HL-60/S4 treated with phorbol 12-myristate 13-acetate at 8.2 ng/mL for 4 days and 3 days (cell line): Measurements from ENCODE around the gene CREB1.
"Not testable (repeated sequence)": the region's sequence is repeated elsewhere in the genome, so short reads cannot be mapped to it uniquely, and the experiment has no call there.

ENCODE experiments used
- in situ Hi-C: fragments of 300-500 bp; cut with MboI; formaldehyde crosslinking; loops from 2 replicates; pipeline ENCODE4 v1.15.0; 2022; ENCODE audit warnings: low sequenced_read_pairs

Gene CREB1

DNA sequence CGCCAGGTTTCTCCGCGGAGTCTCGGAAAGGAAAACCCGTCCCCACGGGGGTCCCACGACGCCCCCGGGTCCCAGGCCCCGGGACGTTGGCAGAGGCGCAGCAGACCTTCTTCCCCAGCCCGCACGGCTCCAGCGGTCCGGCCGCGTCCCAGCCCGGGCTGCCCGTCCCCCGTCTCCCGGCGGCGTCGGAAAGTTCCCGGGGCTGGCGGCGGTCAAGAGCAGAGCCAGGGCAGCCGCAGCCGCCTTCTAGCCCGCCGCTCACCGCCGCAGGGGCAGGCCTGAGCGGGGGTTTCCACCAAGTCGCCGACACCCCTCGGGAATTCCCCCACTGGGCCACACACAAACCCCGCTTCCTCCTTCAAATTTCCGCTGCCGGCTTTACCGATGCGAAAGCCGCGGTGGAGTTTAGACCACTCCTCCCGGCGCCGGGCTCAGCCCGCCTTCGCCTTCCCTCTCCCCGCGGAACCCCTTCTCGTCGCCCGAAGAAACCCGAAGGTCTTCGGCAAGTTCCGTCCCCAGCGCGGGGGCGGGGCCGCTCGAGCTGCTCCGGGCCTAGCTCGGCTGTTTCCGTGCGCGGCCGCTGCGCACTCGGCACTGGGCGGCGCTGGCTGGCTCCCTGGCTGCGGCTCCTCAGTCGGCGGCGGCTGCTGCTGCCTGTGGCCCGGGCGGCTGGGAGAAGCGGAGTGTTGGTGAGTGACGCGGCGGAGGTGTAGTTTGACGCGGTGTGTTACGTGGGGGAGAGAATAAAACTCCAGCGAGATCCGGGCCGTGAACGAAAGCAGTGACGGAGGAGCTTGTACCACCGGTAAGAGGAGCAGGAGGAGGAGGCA, at the start of gene CREB1:
CREB1 (plus strand) TSS at position 633 of the 830 bp plus-strand sequence. CDS start 25,674 bp downstream, outside the sequence.
- in situ Hi-C loops, result no loop called here

DNA sequence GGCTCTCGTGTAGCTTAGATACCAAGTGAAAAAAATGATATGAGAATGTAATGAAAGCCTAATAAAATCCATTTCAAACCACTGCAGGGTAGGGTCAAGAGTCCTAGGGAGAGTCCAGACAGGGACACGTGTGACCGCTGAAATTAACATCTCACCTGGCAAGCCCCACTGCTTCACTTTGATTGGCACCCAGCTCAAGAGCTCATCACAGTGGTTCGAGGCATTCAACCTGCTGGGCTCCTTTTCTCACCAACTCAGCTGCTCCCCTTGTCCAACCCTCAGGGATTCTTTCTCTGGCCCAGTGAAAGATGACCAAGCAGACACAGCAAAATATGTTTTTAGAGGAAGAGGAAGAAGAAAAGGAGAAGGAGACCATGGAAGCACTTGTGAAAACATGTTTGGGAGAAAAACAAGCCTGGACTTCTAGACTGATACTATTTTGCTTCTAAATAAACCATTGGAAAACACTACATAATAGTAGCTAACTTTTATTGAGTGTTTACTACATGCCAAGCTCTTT, 49.2 kb upstream of the CREB1 start:
- in situ Hi-C loops, result no loop called here

DNA sequence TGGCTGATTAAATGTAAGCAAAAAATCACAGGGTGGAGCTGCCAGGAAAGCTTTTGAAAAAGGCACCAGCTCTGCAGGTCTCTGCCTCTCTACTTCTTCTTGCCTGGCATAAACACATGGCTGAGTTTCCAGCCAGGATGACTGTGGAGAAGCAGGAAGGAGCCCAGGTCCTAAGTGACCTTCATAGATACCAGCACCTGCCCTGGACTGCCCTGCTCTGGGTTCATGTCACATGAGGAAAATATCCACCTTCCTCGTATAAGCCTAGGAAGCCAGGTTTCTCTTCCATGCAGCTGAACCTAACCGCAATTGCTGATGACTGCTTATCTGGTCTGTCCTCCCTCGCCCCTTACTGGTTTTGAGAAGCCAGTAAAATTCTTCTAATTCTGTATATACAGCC, 47.8 kb upstream of the CREB1 start:
- in situ Hi-C loops, result no loop called here

DNA sequence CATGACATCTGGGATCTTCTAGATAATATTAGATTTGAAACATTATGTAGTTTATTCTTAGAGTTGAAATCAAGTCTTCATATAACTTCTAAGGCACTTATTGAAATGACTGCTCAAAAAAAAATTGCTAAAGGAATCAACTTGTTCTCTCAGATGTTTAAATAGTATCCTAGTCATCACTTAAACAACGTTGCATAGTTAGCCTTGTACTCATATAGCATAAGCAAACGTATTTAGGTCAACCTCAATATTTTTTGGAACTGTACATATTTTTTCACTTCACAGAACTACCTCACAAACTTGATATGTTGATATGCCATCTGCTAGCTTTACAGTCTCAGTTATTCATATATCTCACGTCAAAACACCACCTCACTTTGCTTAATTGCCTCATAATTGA, 47.1 kb upstream of the CREB1 start:
- in situ Hi-C loops, result no loop called here

DNA sequence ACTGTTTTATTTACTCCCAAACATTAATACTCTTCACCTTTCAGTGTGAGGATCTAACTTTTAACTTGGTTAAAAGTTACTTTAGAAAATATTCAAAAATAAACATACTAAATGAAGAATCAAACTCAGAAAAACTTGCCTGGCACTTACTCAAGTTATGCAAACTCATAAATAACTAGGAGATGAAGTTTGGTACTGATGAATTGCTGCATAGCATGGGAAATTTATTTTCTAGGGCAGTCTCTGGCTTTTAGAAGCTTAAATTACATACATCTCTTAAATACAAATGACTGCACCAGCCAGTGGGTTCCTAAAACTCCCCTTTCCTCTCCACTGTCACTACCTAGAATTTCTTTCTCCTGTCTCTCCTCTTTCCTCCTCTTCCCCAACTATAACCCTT, 46.7 kb upstream of the CREB1 start:
- in situ Hi-C loops, result no loop called here

DNA sequence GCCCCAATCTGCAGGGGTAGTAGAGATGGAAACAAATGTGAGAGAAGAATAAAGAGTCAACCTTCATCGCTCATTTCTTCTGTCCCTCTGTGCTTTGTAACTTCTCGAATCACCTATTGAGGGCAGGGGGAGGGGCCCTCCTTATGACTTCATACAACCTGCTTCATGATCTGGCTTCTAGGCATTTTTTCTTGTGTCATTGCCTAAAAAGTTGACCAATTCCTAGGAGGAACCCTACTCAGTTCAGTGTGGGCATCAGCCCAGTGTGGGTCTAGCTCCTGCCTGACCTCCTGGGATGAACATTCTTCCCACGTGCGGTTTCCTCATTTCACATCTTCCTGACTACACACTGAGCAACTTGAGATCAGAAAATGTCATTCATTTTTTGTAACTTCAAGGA, 46.3 kb upstream of the CREB1 start:
- in situ Hi-C loops, result no loop called here

DNA sequence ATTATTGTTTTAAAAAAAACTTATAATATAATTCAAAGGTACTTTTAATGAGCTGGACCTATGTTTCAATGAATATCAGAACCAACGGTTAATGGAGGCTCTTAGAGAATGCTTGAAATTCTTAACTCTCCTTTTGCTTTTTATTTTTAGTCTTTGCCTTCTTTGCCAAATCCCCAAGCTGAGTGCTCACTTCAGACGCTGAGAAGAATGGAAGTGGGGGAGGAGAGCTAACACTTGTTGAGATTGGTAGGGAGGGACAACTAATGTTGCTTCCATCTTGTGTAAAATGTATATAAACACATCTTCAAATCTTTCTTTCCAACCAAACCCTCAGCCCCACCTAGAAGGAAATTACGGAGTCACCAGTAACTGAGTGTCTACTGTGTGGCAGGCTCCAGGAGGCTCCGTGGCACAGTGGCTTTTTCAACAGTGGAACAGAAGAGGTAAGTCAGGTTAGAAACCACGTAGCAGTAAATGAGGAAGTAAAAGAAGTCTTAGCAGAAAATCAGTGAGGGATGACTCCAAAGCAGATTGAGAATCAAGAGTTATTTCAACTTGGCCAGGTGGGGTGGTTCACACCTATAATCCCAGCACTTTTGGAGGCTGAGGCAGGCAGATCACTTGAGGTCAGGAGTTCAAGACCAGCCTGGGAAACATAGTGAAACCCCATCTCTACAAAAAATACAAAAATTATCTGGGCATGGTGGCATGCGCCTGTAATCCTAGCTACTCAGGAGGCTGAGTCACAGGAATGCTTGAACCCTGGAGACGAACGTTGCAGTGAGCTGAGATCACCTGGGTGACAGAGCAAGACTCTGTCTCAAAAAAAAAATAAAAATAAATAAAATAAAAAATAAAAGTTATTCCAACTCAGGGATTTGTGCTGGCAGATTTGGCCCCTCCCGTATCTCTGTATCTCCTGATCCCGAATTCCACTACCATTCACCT, 45.0 kb upstream of the CREB1 start:
- in situ Hi-C loops, result no loop called here

DNA sequence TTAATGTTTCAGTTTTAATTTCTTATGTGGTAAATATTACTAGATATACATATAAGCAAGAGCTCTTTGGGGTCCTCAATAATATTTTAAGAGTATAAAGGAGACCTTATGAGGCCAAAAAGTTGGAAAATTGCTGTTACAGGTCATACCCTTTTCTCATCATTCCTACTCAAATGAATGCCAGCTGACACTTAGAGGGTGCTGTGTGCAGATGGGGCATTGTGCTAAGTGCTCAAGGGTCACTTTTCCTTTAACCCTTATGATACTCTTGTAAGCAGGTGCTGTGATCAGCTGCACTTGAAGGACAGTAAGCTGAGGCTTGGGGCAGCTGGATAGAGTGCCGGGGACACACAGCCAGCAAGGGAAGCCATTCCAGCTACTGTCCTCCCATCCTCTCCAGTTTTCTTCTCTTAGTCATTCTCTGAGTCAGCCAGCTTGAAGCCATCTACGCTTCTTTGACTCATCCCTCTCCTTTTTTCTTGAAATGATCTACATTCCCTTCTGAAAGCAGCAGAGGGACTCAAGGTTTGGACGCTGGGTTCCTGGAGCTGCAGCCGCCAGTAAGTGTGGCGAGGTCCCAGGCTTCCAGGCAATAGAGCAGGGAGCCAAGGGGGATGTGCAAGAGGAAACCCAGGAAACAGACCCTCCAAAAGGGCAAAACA, 42.0 kb upstream of the CREB1 start:
- in situ Hi-C loops, result no loop called here

DNA sequence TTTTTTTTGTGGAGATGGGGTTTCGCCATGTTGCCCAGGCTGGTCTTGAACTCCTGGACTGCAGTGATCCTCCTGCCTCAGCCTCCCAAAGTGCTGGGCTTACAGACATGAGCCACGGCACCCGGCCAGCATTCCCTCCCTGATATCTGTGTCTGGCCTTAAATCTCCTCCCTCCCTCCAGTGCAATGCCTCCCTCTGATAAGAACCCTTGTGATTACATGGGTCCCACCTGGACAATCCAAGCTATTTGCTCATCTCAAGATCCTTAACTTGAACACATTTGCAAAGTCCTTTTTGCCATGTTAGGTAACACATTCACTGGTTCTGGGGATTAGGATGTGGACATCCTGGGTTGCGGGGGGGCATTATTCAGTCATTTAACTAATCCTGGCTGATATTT, 40.5 kb upstream of the CREB1 start:
- in situ Hi-C loops, result no loop called here

DNA sequence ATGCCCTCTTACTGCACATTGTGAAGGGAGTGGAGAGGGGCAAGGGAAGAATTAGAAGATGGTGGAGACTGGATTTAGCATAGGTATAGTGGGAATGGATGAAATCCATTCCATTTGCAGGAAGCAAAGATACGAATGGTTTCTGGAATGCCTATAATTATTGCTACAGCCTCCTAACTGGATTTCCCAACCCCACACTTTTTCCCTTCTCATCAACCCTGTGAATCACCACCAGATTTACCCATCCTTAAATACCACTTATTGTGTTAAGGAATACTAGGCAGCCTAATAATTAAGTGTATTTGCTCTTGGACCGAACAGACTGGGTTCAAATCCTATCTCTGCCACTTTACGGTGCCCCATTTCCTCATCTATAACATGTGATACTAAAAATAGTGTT, 39.3 kb upstream of the CREB1 start:
- in situ Hi-C loops, result no loop called here

DNA sequence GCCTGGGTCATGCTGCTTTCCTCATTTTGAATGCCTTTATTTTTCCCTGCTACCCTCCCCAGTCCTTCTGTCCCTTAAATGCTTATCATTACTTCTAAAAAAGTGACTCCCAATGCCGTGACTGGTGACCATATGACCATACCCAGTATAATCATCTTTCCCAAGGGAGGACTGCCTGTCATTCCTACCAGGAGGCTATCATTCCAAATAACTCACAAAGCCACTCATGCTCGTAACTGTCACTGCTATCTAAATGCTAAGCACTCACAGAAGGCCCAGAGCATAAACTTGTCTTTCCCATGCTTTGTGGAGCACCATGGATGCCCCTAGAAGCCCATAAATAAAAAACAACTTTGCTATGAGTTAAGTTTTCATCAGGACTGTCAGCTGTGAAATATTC, 38.7 kb upstream of the CREB1 start:
- in situ Hi-C loops, result no loop called here

DNA sequence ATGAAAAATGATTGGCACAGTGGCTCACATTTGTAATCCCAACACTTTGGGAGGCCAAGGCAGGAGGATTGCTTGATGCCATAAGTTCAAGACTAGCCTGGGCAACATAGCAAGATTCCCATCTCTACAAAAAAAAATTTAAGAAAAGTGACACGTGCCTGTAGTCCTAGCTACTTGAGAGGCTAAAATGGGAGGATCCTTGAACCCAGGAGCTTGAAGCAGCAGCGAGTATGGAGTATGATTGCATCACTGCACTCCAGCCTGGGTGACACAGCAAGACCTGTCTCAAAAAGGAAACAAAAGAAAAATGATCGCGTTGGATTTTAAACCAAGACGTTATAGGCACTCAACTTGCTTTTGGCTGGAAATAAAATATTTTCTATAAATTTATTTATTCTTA, 37.8 kb upstream of the CREB1 start:
- in situ Hi-C loops, result no loop called here

DNA sequence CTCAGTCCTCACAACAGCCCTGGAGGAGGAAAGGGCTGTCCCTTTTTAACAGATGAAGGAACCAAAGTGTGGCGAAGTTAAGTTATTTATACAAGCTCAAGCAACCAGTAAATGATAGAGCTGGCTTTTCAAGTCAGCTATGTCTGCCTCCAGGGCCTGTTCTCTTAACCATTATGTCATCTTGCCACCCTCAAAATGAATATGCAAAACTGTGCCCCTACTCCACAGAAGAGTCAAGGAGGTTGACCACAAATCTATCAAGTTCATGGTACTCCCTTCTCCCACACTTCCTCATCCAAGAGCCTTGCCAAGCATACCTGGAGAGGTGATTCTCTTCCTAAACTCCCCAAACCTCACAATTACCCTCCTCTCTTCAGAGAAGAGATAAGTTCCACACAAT, 37.3 kb upstream of the CREB1 start:
- in situ Hi-C loops, result no loop called here

DNA sequence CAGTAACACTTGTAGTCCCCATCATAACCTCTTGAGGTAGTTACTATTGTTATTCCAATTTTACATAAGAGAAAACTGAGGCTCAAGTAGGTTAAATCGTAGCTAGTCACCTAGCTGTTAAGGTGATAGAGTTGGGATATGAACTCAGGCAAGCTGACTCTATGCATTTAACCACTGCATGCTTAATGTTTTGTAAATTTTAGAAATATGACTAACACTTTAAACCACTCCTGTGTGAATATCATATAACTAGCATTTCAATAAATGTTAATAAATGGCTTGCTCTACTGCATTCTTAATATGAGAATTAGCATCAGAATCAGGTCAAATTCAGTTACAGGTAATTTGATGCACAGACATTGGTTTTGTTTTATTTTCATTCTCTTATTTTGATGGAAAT, 35.6 kb upstream of the CREB1 start:
- in situ Hi-C loops, result no loop called here

DNA sequence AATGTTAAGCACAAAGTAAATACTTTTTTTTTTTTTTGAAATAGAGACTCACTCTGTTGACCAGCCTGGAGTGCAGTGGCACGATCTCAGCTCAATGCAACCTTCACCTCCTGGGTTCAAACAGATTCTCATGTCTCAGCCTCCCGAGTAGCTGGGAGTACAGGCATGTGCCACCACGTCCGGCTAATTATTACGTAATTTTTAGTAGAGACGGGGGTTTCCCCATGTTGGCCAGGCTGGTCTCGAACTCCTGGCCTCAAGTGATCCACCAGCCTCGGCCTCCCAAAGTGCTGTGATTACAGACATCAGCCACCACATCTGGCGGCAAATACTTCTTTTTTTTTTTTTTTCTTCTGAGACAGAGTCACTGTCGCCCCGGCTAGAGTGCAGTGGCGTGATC, 32.8 kb upstream of the CREB1 start:
- in situ Hi-C loops, result not testable (repeated sequence)

DNA sequence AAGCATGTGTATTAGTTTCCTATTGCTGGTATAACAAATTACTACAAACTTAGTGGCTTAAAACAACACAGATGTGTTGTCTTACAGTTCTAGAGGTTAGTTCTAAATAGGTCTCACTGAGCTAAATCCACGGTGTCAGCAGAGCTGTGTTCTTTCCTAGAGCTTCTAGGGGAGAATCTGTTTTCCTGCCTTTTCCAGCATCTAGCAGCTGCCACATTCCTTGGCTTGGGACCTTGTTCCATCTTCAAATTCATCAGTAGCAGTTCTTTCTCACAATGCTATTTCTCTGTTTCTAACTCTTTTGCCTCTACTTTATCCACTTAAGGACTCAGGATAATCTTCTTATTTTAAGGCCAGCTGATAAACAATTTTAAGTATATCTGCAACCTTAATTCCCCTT, 32.2 kb upstream of the CREB1 start:
- in situ Hi-C loops, result no loop called here

DNA sequence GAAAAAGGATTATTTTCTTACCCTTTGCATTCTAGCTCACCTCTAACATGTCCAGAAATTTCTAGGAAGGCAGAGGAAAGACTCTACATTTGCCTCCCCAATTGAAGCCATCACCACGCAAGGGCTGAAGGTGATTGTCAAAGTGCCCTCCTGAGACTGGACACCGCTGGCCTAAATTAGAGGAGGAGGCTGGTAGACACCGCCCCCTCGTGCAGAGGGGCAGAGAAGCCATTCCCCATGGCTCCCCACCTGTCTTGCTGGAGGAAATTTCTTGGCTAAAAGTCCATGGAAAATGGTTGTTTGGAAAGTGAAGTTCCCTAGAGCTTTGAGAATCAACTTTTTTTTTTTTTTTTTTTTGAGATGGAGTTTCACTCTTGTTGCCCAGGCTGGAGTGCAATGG, 31.3 kb upstream of the CREB1 start:
- in situ Hi-C loops, result no loop called here

DNA sequence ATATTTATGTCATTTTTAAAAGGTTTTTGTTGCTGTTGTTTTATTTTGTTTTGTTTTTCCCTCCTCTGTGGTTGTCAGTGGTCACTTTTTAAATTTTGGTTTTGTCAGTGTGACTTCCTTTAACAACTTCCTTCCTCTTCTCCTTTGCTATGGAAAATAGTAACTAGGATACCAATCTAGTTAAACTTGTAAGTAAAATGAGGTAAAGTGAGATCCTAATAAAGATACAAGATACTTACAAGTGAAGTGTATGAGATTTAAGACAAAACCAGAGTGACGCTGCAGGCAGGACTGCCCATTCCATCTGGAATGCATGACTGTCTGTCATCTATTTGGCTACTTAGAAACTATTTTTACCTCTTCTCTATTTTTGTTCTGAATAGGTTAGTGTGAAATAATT, 30.6 kb upstream of the CREB1 start:
- in situ Hi-C loops, result no loop called here

DNA sequence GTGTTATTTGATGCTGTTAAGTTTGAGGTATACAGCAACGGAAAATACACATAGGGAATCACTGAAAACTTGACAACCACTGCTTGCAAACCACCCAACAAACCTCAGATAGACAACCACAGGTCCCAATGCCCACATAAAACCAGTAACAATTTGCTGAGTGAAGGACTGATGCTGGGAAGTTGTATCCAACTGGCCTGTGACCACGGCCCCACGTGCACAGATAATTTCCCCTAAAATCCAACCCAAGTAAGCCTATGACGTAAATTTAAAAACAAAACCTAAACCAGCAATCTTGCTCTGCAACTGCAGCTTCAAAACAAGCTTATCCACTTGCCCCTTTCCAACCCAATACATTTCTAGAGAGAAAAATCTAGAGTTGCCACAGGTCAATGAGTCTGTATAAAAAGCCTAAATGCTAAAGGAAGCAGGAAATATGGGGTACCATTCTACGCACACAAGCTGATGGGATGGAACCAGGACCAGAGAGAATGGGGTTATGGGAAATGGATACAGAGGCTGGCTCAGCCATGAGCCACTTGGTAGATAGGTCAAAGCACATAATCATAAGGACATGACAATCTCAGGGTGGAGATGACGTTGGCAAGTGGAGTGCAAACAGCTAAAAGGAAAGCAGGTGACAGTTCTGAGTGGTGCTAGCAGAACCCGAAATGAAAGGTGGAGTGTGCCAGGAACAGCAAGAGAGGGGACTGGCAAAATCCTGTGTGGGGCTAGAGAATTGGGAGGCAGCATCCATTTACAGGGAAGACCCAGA, 27.8 kb upstream of the CREB1 start:
- in situ Hi-C loops, result no loop called here

DNA sequence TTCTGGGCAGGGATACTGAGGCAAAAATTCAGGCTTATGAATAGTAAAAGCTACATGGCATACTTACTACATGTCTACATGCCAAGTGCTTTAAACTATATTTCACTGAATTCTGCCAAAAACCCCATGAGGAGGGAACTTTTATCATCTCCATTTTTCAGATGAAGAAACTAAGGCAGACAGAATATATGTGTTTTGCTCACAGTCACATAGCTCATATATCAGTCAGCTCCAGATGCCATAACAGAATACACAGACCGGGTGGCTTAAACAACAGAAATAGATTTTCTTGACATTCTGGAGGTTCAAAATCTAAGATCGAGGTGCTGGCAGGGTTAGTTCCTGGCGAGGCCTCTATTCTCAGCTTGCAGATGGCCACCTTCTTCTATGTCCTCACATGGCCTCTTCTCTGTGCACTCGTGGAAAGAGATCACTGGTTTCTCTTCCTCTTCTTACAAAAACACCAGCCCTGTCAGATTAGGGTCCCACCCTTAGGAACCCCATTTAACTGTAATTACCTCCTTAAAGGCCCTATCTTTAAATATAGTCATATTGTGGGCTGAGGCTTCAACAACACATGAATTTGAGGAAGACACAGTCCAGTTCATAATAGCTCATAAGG, 27.1 kb upstream of the CREB1 start:
- in situ Hi-C loops, result no loop called here
